ENCODE results near the gene DGKQ.
"Not testable (repeated sequence)": the region's sequence is repeated elsewhere in the genome, so short reads cannot be mapped to it uniquely, and the experiment has no call there.

Gene DGKQ

DNA sequence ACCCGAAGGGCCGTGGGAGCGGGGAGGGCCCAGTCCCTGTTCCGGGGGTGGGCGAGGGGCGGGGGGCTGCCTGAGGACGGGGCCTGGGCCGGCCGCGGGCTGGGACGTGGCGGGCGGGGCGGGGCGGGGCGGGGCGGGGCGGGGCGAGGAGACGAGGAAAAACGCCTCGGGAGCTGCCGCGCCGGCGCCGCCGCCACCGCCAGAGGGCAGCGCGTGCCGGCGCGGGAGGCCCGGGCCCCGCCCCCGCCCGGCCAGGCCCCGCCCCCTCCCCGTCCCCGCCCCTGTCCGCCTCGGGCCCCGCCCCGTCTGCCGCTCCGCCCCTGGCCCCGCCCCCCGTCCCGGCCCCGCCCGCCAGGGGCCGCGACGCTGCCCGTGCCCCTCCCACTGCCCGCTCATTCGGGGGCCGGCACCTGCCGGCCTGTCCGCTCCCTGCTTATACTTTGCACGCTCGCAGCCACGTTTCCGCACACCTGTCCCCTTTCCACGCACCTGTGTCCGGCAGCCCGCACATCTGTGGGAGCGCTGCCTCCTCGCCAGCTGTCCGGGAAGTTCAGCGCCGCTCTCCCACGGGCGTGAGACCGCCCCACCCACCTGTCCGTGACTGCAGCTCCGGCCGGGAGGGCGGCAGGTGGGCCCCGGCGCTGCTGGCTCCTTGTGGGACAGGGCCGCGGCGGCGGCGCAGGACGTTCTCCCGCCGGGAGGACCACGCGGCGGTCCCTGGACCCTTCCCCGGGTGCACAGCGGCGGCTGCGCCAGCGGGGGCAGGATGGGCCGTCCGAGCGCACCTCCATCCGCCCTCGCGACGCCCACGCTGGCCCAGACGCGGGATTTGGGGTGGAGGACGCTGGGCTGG, 36.4 kb upstream of the DGKQ start:
- DNase-seq (ENCODE audit: low read depth): peak; percentile 59

GRCh38 chr4:1008840-1009541, 35.6 kb upstream of the DGKQ start:
- no peak for DNase-seq (ENCODE audit: low read depth)

DNA sequence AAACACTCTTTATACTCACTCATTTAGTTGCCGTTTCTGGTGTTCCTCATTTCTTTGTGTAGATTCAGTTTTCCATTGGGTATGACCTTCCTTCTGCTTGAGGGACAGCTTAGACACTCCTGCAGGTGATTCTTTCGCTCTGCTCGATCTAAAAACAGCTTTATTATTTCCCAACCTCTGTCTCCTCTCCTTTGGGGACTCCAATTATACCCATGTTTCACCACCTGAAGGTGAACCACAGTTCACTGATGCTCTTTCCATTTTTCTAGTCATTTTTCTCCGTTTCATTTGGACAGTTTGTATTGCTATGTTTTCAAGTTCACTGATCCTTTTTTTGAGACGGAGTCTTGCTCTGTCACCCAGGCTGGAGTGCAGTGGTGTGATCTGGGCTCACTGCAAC, 33.5 kb upstream of the DGKQ start:
- no peak for DNase-seq (ENCODE audit: low read depth)

- DNase-seq (ENCODE audit: low read depth): no peak
These were observed 31.5 kb upstream of the DGKQ start for GRCh38 chr4:1004557-1005485.

GRCh38 chr4:1004071-1004418, 30.7 kb upstream of the DGKQ start:
- DNase-seq (ENCODE audit: low read depth): no peak

GRCh38 chr4:1003271-1004070, 30.1 kb upstream of the DGKQ start:
- DNase-seq (ENCODE audit: low read depth): no peak

- DNase-seq (ENCODE audit: low read depth): no peak
These were observed 29.4 kb upstream of the DGKQ start for GRCh38 chr4:1002631-1003251.

DNA sequence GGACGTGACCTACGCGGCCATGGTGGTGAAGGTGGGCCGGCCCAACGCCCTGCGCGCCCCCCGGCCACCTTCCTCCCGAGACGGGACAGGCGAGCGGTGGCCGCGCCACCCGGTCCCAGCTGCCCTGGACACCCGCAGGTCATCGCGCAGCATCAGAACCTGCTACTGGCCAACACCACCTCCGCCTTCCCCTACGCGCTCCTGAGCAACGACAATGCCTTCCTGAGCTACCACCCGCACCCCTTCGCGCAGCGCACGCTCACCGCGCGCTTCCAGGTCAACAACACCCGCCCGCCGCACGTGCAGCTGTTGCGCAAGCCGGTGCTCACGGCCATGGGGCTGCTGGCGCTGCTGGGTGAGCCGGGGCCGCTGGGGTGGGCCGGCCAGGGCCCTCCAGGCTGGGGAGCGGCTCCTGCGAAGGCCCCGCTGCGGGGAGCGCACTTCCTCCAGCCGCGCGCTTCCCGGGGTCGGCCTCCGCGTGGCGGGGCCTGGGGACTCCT, 28.8 kb upstream of the DGKQ start:
- DNase-seq (ENCODE audit: low read depth): no peak

DNA sequence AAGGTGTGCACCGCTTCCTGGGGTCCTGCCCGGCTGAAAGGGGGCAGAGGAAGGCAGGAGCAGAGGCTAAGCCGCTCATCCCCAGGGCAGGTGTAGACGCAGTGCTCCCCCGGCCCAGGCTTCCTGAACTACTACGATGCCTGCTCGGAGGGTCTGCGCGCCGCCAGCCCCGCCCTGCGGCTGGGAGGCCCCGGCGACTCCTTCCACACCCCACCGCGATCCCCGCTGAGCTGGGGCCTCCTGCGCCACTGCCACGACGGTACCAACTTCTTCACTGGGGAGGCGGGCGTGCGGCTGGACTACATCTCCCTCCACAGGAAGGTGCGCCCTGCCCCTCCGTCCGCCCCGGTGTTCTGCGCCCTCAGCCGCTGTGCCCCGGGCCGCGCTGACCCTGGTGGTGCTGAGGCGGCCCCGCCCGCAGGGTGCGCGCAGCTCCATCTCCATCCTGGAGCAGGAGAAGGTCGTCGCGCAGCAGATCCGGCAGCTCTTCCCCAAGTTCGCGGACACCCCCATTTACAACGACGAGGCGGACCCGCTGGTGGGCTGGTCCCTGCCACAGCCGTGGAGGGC, 28.3 kb upstream of the DGKQ start:
- DNase-seq (ENCODE audit: low read depth): no peak

DNA sequence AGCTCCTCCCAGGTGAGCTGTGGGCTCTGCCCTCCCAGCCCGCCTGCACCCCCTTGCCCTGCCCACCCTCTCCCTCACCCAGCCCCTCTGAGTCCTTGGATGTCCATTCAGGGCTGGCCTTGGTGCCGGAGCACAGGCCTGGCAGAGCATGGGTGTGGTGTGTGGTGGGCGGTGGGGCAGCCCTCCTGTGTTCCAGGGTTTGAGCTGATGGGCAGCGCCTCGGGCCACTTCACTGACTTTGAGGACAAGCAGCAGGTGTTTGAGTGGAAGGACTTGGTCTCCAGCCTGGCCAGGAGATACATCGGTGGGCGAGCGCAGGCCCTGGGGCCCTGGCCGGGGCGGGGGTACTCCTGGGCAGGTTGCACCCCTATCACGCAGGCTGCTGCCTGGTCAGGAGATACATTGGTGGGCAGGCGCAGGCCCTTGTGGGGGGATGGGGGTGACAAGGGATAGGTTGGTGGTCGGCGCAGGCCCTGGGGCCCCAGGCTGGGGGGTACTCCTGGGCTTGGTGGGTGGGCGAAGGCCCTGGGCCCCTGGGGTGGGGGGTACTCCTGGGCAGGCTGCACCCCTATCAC, 27.4 kb upstream of the DGKQ start:
- DNase-seq (ENCODE audit: low read depth): no peak

- DNase-seq (ENCODE audit: low read depth): no peak
These were observed 26.6 kb upstream of the DGKQ start for GRCh38 chr4:999882-1000425.

DNA sequence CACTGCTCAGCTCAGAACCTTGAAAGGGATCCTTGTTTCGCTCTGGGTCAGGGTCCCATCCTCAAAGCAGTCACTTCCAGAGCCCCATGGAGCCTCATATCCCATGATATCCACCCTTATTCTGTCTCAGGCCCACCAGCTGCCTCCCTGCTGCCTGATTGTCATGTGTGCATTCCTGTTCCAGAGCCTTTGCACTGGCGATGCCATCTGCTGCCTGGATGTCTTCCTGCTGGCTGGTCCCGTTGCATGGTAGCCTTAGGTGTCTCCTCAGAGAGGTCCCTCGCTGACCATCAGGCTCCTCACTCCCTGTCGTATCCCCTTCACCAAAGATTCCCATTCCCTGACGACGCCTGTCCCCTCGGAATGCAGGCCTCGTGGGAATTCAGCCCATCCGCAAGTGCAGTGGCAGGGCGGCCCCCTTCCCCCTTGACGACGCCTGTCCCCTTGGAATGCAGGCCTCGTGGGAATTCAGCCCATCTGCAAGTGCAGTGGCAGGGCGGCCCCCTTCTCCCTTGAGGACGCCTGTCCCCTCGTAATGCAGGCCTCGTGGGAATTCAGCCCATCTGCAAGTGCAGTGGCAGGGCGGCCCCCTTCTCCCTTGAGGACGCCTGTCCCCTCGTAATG, 26.0 kb upstream of the DGKQ start:
- DNase-seq (ENCODE audit: low read depth): not testable (repeated sequence)

GRCh38 chr4:998096-998691, 24.8 kb upstream of the DGKQ start:
- DNase-seq (ENCODE audit: low read depth): no peak

GRCh38 chr4:997375-998071, 24.2 kb upstream of the DGKQ start:
- no peak for DNase-seq (ENCODE audit: low read depth)

- DNase-seq (ENCODE audit: low read depth): no peak
These were observed 23.6 kb upstream of the DGKQ start for GRCh38 chr4:996997-997374.

GRCh38 chr4:996030-996996, 22.9 kb upstream of the DGKQ start:
- no peak for DNase-seq (ENCODE audit: low read depth)

- DNase-seq (ENCODE audit: low read depth): no peak
These were observed 22.1 kb upstream of the DGKQ start for GRCh38 chr4:995311-996026.

Data from activated T-cell treated with anti-CD3 and anti-CD28 coated beads for 48 hours (primary cell).